ENCODE results near the gene HDLBP. TPM values are rescaled to one million over a fixed set of nuclear protein-coding genes. Genes with fewer than 3 reads are reported as not detected.

The HDLBP gene
- total RNA-seq, 2 experiments from 2014 or later = 170 to 176 TPM

GRCh38 chr2:241248897-241249296 is 66.6 kb downstream of the HDLBP start:
- ChIA-PET CTCF (ENCODE audit: unreplicated experiment) (no interaction called here), POLR2A (no interaction called here)
- Histone ChIP-seq H4K20me1 (ENCODE audit: insufficient read depth, low read length) (no peaks in the 10 kb centered on the region; the same call in 1 of the 2 replicates), H3K9me2 (ENCODE audit: insufficient read depth, low read length) (no peaks in the 10 kb centered on the region), H3K4me2 (ENCODE audit: low read length) (no peak overlapping the region), H3K27ac (ENCODE audit: low read depth, low read length, poor library complexity, severe bottlenecking) (no peak overlapping the region), H3K79me2 (ENCODE audit: insufficient read depth, low read depth, low read length) (no peaks in the 10 kb centered on the region), H3K9me3 (ENCODE audit: low read length) (no peaks in the 10 kb centered on the region), H2AFZ (ENCODE audit: low read length) (no peak overlapping the region), H3K4me3 (ENCODE audit: low read depth, low read length, poor library complexity, severe bottlenecking) (no peak overlapping the region), H3K36me3 (ENCODE audit: insufficient read depth, low read length) (peaks cover 92% of the 10 kb centered on the region), H3K4me1 (ENCODE audit: insufficient read depth, low read length, poor library complexity, severe bottlenecking) (no peaks in the 10 kb centered on the region)
- BruUV-seq (replicated peaks) = no TSS peak
- no peak for DNase-seq (ENCODE audit: low spot score)
- TF ChIP-seq EZH2phosphoT487 (IDR thresholded peaks at IDR 0.05; ENCODE audit: borderline replicate concordance, low read depth, low read length) (no peak), CTCF (conservative IDR thresholded peaks at IDR 0.05; ENCODE audit: low read length) (no peak)
- intact Hi-C loops (cut with micrococcal nuclease; ENCODE audit: unreplicated experiment) = no loop called here

GRCh38 chr2:241248289-241248688 is 67.2 kb downstream of the HDLBP start:
- H3K27ac ChIP-seq (ENCODE audit: low read depth, low read length, poor library complexity, severe bottlenecking) = no peak overlapping the region
- intact Hi-C loops (cut with micrococcal nuclease; ENCODE audit: unreplicated experiment) = no loop called here
- no peak overlapping the region for H3K4me3 ChIP-seq (ENCODE audit: low read depth, low read length, poor library complexity, severe bottlenecking)
- H3K9me3 ChIP-seq (ENCODE audit: low read length) = no peaks in the 10 kb centered on the region
- H3K9me2 ChIP-seq (ENCODE audit: insufficient read depth, low read length) = no peaks in the 10 kb centered on the region
- H3K36me3 ChIP-seq (ENCODE audit: insufficient read depth, low read length) = peaks cover 92% of the 10 kb centered on the region
- TF ChIP-seq CTCF (conservative IDR thresholded peaks at IDR 0.05; ENCODE audit: low read length) (no peak), EZH2phosphoT487 (IDR thresholded peaks at IDR 0.05; ENCODE audit: borderline replicate concordance, low read depth, low read length) (no peak)
- H3K4me2 ChIP-seq (ENCODE audit: low read length) = no peak overlapping the region
- ChIA-PET CTCF (ENCODE audit: unreplicated experiment) (no interaction called here), POLR2A (no interaction called here)
- no peaks in the 10 kb centered on the region; the same call in 1 of the 2 replicates for H4K20me1 ChIP-seq (ENCODE audit: insufficient read depth, low read length)
- no peaks in the 10 kb centered on the region for H3K79me2 ChIP-seq (ENCODE audit: insufficient read depth, low read depth, low read length)
- no TSS peak for BruUV-seq (replicated peaks)
- no peaks in the 10 kb centered on the region for H3K4me1 ChIP-seq (ENCODE audit: insufficient read depth, low read length, poor library complexity, severe bottlenecking)
- DNase-seq (ENCODE audit: low spot score) = no peak
- no peak overlapping the region for H2AFZ ChIP-seq (ENCODE audit: low read length)

- intact Hi-C loops (cut with micrococcal nuclease; ENCODE audit: unreplicated experiment) = no loop called here
- Histone ChIP-seq H3K4me1 (ENCODE audit: insufficient read depth, low read length, poor library complexity, severe bottlenecking) (no peaks in the 10 kb centered on the region), H2AFZ (ENCODE audit: low read length) (no peak overlapping the region), H3K9me3 (ENCODE audit: low read length) (no peaks in the 10 kb centered on the region), H3K36me3 (ENCODE audit: insufficient read depth, low read length) (peaks cover 92% of the 10 kb centered on the region), H3K79me2 (ENCODE audit: insufficient read depth, low read depth, low read length) (no peaks in the 10 kb centered on the region), H3K4me3 (ENCODE audit: low read depth, low read length, poor library complexity, severe bottlenecking) (no peak overlapping the region), H3K27ac (ENCODE audit: low read depth, low read length, poor library complexity, severe bottlenecking) (no peak overlapping the region), H4K20me1 (ENCODE audit: insufficient read depth, low read length) (no peaks in the 10 kb centered on the region; the same call in 1 of the 2 replicates), H3K4me2 (ENCODE audit: low read length) (no peak overlapping the region), H3K9me2 (ENCODE audit: insufficient read depth, low read length) (no peaks in the 10 kb centered on the region)
- POLR2A ChIA-PET = interaction anchor here (0.6 kb wide), 1 partner anchor 125 kb away, joined by 3 read pairs; no protein-coding TSS in a partner anchor
- no peak for TF ChIP-seq EZH2phosphoT487 (IDR thresholded peaks at IDR 0.05; ENCODE audit: borderline replicate concordance, low read depth, low read length)
- TF ChIP-seq CTCF (conservative IDR thresholded peaks at IDR 0.05; ENCODE audit: low read length) = no peak
- no peak for DNase-seq (ENCODE audit: low spot score)
- CTCF ChIA-PET (ENCODE audit: unreplicated experiment) = no interaction called here
- no TSS peak for BruUV-seq (replicated peaks)
Measured at GRCh38 chr2:241244368-241244767, 71.1 kb downstream of the HDLBP start.
